Measurements from ENCODE around the gene TTC23. TPM values are rescaled to one million over a fixed set of nuclear protein-coding genes. Genes with fewer than 3 reads are reported as not detected.

Gene TTC23
- total RNA-seq, 1 donor = 21.7 TPM

- H3K27me3 ChIP-seq (ENCODE audit: insufficient read depth, low read length) = no peaks in the 10 kb centered on the region
- no peak for TF ChIP-seq CTCF (IDR thresholded peaks at IDR 0.05; ENCODE audit: extremely low read depth, low read depth, low read length)
- H3K9me3 ChIP-seq (ENCODE audit: low read depth, low read length) = no peaks in the 10 kb centered on the region
- peak; percentile 93 for DNase-seq (ENCODE audit: insufficient read length, low spot score, missing footprints)
- peaks cover 37% of the 10 kb centered on the region for H3K79me2 ChIP-seq (ENCODE audit: insufficient read depth, low read length)
- H2AFZ ChIP-seq (ENCODE audit: low read length) = peak within 1 kb of the TSS; percentile 94
- peak within 1 kb of the TSS; percentile 76 for H3K4me3 ChIP-seq (ENCODE audit: insufficient read depth, low read length)
- H3K36me3 ChIP-seq (ENCODE audit: insufficient read depth, low read length) = no peaks in the 10 kb centered on the region
- no peaks in the 10 kb centered on the region for H4K20me1 ChIP-seq (ENCODE audit: insufficient read depth, low read length)
- peak within 1 kb of the TSS; percentile 97 for H3K4me2 ChIP-seq (ENCODE audit: insufficient read depth, low read length)
- H3K27ac ChIP-seq (ENCODE audit: low read depth, low read length) = peak within 1 kb of the TSS; percentile 92
- H3K4me1 ChIP-seq (ENCODE audit: insufficient read depth, low read length) = peaks cover 47% of the 10 kb centered on the region
Observed at GRCh38 chr15:99250857-99251841, 1.8 kb upstream of the TTC23 start, which contains the start of gene LRRC28. Gene LRRC28, plus strand, starts transcription at chr15:99251481. Its CDS starts 4,477 bp downstream, at chr15:99255958.

GRCh38 chr15:99250494-99250856 is 1.1 kb upstream of the TTC23 start:
- DNase-seq (ENCODE audit: insufficient read length, low spot score, missing footprints) = no peak
- no peak for TF ChIP-seq CTCF (IDR thresholded peaks at IDR 0.05; ENCODE audit: extremely low read depth, low read depth, low read length)
- peak overlapping the region; percentile 76 for H3K4me3 ChIP-seq (ENCODE audit: insufficient read depth, low read length)
- peaks cover 47% of the 10 kb centered on the region for H3K4me1 ChIP-seq (ENCODE audit: insufficient read depth, low read length)
- no peaks in the 10 kb centered on the region for H3K9me3 ChIP-seq (ENCODE audit: low read depth, low read length)
- H3K27me3 ChIP-seq (ENCODE audit: insufficient read depth, low read length) = no peaks in the 10 kb centered on the region
- peak overlapping the region; percentile 94 for H2AFZ ChIP-seq (ENCODE audit: low read length)
- H3K27ac ChIP-seq (ENCODE audit: low read depth, low read length) = peak overlapping the region; percentile 92
- peak overlapping the region; percentile 97 for H3K4me2 ChIP-seq (ENCODE audit: insufficient read depth, low read length)
- peaks cover 41% of the 10 kb centered on the region for H3K79me2 ChIP-seq (ENCODE audit: insufficient read depth, low read length)
- H4K20me1 ChIP-seq (ENCODE audit: insufficient read depth, low read length) = no peaks in the 10 kb centered on the region
- H3K36me3 ChIP-seq (ENCODE audit: insufficient read depth, low read length) = no peaks in the 10 kb centered on the region

- peak overlapping the region; percentile 97 for H3K4me2 ChIP-seq (ENCODE audit: insufficient read depth, low read length)
- peak overlapping the region; percentile 76 for H3K4me3 ChIP-seq (ENCODE audit: insufficient read depth, low read length)
- H3K27ac ChIP-seq (ENCODE audit: low read depth, low read length) = peak overlapping the region; percentile 92
- H3K79me2 ChIP-seq (ENCODE audit: insufficient read depth, low read length) = peaks cover 41% of the 10 kb centered on the region
- H3K9me3 ChIP-seq (ENCODE audit: low read depth, low read length) = no peaks in the 10 kb centered on the region
- H2AFZ ChIP-seq (ENCODE audit: low read length) = peak overlapping the region; percentile 94
- peaks cover 47% of the 10 kb centered on the region for H3K4me1 ChIP-seq (ENCODE audit: insufficient read depth, low read length)
- peaks cover 1% of the 10 kb centered on the region for H3K36me3 ChIP-seq (ENCODE audit: insufficient read depth, low read length)
- no peaks in the 10 kb centered on the region for H3K27me3 ChIP-seq (ENCODE audit: insufficient read depth, low read length)
- H4K20me1 ChIP-seq (ENCODE audit: insufficient read depth, low read length) = no peaks in the 10 kb centered on the region
- TF ChIP-seq CTCF (IDR thresholded peaks at IDR 0.05; ENCODE audit: extremely low read depth, low read depth, low read length) = no peak
- DNase-seq (ENCODE audit: insufficient read length, low spot score, missing footprints) = no peak
Observed at GRCh38 chr15:99250001-99250400, 620 bp upstream of the TTC23 start.

Measured in osteoblast (primary cell).